ENCODE results near the gene BACH2. TPM values are rescaled to one million over a fixed set of nuclear protein-coding genes. Genes with fewer than 3 reads are reported as not detected.
A peak's percentile ranks its signal among the peaks of the same experiment; 100 is the strongest.

Gene BACH2
- total and polyA plus RNA-seq, 9 of the 15 experiments (the other 6 are each of a cell fraction or from before 2014, with no cell fraction given): 0.06 to 3.1 (median 0.59) TPM

DNA sequence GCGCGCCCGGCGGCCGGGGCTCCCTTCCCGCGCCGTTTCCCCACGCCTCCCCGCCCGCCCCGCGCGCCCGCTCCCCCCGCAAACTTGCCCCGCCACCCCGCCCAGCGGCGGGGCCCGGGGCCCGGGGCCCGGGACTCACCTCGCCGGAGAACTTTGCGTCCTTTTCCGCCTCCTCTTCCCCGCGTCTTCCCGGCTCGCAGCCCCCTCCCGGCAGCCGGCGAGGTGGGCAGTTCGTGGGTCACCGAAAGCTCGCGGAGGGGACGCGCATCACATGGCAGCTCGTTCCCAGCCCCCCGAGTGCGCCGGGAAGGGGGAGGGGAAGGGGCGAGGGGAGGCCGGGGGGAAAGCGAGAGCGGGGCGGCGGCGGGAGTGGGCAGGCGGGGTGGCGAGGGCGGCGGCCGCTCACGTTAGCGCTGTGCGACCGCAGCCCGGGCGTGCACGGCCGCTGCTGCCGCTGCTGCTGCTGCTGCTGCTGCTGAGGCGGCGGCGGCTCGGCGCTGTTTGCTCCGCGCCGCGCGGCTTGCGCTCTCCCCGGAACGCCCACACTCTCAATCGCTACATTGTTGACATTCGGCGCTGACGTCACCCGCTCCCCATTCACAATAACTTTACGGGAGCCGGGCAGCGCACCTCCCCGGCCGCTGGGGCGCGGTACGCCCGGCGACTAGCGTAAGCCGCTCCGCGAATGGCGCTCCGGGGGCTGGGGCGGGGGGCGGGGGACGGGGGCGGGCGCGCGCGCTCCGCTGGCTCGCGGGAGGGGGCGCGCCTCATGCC lies at the start of gene BACH2 (continued):
- TF ChIP-seq DNMT1 (IDR thresholded peaks at IDR 0.05): no peak
- peak; percentile 32; the same call in 1 of the 2 replicates for TF ChIP-seq SP1 (CRISPR knock-in tag; IDR thresholded peaks at IDR 0.05)
- no peak for TF ChIP-seq MAFK (IDR thresholded peaks at IDR 0.05; ENCODE audit: low read length)
- peak; percentile 96 for TF ChIP-seq ATF7 (IDR thresholded peaks at IDR 0.05)
- no peak for TF ChIP-seq ELK1 (CRISPR knock-in tag; IDR thresholded peaks at IDR 0.05)
- TF ChIP-seq, protein P1, sequence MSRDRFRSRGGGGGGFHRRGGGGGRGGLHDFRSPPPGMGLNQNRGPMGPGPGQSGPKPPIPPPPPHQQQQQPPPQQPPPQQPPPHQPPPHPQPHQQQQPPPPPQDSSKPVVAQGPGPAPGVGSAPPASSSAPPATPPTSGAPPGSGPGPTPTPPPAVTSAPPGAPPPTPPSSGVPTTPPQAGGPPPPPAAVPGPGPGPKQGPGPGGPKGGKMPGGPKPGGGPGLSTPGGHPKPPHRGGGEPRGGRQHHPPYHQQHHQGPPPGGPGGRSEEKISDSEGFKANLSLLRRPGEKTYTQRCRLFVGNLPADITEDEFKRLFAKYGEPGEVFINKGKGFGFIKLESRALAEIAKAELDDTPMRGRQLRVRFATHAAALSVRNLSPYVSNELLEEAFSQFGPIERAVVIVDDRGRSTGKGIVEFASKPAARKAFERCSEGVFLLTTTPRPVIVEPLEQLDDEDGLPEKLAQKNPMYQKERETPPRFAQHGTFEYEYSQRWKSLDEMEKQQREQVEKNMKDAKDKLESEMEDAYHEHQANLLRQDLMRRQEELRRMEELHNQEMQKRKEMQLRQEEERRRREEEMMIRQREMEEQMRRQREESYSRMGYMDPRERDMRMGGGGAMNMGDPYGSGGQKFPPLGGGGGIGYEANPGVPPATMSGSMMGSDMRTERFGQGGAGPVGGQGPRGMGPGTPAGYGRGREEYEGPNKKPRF (IDR thresholded peaks at IDR 0.05; ENCODE audit: low read depth, low read length): no peak
- TF ChIP-seq ZNF12 (CRISPR knock-in tag; IDR thresholded peaks at IDR 0.05): no peak
- TF ChIP-seq, protein P2, sequence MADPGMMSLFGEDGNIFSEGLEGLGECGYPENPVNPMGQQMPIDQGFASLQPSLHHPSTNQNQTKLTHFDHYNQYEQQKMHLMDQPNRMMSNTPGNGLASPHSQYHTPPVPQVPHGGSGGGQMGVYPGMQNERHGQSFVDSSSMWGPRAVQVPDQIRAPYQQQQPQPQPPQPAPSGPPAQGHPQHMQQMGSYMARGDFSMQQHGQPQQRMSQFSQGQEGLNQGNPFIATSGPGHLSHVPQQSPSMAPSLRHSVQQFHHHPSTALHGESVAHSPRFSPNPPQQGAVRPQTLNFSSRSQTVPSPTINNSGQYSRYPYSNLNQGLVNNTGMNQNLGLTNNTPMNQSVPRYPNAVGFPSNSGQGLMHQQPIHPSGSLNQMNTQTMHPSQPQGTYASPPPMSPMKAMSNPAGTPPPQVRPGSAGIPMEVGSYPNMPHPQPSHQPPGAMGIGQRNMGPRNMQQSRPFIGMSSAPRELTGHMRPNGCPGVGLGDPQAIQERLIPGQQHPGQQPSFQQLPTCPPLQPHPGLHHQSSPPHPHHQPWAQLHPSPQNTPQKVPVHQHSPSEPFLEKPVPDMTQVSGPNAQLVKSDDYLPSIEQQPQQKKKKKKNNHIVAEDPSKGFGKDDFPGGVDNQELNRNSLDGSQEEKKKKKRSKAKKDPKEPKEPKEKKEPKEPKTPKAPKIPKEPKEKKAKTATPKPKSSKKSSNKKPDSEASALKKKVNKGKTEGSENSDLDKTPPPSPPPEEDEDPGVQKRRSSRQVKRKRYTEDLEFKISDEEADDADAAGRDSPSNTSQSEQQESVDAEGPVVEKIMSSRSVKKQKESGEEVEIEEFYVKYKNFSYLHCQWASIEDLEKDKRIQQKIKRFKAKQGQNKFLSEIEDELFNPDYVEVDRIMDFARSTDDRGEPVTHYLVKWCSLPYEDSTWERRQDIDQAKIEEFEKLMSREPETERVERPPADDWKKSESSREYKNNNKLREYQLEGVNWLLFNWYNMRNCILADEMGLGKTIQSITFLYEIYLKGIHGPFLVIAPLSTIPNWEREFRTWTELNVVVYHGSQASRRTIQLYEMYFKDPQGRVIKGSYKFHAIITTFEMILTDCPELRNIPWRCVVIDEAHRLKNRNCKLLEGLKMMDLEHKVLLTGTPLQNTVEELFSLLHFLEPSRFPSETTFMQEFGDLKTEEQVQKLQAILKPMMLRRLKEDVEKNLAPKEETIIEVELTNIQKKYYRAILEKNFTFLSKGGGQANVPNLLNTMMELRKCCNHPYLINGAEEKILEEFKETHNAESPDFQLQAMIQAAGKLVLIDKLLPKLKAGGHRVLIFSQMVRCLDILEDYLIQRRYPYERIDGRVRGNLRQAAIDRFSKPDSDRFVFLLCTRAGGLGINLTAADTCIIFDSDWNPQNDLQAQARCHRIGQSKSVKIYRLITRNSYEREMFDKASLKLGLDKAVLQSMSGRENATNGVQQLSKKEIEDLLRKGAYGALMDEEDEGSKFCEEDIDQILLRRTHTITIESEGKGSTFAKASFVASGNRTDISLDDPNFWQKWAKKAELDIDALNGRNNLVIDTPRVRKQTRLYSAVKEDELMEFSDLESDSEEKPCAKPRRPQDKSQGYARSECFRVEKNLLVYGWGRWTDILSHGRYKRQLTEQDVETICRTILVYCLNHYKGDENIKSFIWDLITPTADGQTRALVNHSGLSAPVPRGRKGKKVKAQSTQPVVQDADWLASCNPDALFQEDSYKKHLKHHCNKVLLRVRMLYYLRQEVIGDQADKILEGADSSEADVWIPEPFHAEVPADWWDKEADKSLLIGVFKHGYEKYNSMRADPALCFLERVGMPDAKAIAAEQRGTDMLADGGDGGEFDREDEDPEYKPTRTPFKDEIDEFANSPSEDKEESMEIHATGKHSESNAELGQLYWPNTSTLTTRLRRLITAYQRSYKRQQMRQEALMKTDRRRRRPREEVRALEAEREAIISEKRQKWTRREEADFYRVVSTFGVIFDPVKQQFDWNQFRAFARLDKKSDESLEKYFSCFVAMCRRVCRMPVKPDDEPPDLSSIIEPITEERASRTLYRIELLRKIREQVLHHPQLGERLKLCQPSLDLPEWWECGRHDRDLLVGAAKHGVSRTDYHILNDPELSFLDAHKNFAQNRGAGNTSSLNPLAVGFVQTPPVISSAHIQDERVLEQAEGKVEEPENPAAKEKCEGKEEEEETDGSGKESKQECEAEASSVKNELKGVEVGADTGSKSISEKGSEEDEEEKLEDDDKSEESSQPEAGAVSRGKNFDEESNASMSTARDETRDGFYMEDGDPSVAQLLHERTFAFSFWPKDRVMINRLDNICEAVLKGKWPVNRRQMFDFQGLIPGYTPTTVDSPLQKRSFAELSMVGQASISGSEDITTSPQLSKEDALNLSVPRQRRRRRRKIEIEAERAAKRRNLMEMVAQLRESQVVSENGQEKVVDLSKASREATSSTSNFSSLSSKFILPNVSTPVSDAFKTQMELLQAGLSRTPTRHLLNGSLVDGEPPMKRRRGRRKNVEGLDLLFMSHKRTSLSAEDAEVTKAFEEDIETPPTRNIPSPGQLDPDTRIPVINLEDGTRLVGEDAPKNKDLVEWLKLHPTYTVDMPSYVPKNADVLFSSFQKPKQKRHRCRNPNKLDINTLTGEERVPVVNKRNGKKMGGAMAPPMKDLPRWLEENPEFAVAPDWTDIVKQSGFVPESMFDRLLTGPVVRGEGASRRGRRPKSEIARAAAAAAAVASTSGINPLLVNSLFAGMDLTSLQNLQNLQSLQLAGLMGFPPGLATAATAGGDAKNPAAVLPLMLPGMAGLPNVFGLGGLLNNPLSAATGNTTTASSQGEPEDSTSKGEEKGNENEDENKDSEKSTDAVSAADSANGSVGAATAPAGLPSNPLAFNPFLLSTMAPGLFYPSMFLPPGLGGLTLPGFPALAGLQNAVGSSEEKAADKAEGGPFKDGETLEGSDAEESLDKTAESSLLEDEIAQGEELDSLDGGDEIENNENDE (IDR thresholded peaks at IDR 0.05; ENCODE audit: low read depth, low read length): no peak
- TF ChIP-seq NCOA6 (IDR thresholded peaks at IDR 0.05): no peak
- TF ChIP-seq, protein P3, sequence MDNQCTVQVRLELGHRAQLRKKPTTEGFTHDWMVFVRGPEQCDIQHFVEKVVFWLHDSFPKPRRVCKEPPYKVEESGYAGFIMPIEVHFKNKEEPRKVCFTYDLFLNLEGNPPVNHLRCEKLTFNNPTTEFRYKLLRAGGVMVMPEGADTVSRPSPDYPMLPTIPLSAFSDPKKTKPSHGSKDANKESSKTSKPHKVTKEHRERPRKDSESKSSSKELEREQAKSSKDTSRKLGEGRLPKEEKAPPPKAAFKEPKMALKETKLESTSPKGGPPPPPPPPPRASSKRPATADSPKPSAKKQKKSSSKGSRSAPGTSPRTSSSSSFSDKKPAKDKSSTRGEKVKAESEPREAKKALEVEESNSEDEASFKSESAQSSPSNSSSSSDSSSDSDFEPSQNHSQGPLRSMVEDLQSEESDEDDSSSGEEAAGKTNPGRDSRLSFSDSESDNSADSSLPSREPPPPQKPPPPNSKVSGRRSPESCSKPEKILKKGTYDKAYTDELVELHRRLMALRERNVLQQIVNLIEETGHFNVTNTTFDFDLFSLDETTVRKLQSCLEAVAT (IDR thresholded peaks at IDR 0.05): no peak
- 0 out of 2 replicates have a peak, but pooled peaks have one; percentile 41 for TF ChIP-seq SMAD4 (CRISPR knock-in tag; conservative IDR thresholded peaks at IDR 0.05)
- TF ChIP-seq CHD2 (IDR thresholded peaks at IDR 0.05; ENCODE audit: low read depth, low read length): no peak

Data from K562 (cell line).